IMR-90 (cell line): ENCODE data around the gene C5. TPM values are rescaled to one million over a fixed set of nuclear protein-coding genes. Genes with fewer than 3 reads are reported as not detected.

Experiments
- ATAC-seq: fragments of 200-7000 bp; cut with Tn5 transposase; 2 replicates; pipeline ENCODE4 v1.9.1; 2020; ENCODE audit warnings: low read depth, mild to moderate bottlenecking, moderate library complexity
- BruUV-seq: library from RNA; stranded (reverse); fragments of 400-500 nt; replicated peaks from 2 replicates; lab custom pipeline; 2021; lab: Mats Ljungman, UMichigan
- CTCF ChIA-PET: fragments of 300-600 bp; formaldehyde crosslinking; extraction: SDS; loops from one replicate; lab custom pipeline; 2021; ENCODE audit warnings: antibody characterized with exemption; lab: Yijun Ruan, JAX
- POLR2A ChIA-PET: fragments of 300-600 bp; sonication (Branson Sonifier 250); formaldehyde crosslinking; loops from one replicate; lab custom pipeline; 2022; ENCODE audit warnings: antibody characterized with exemption; ENCODE audit not compliant: unreplicated experiment; lab: Charles Lee
- DNase-seq: peaks from one replicate; pipeline ENCODE4 v3.0.0; 2013
- H2AFZ ChIP-seq: replicated peaks from 2 replicates; pipeline ENCODE3; 2013; ENCODE audit warnings: low read length, mild to moderate bottlenecking; ENCODE audit not compliant: poor library complexity
- H2AK5ac ChIP-seq: 2 replicates; pipeline ENCODE4 v1.6.1; 2013; ENCODE audit warnings: low read depth, low read length, inconsistent platforms
- H2AK9ac ChIP-seq: replicated peaks from 2 replicates; pipeline ENCODE3; 2013; ENCODE audit warnings: mild to moderate bottlenecking, low read depth, low read length, moderate library complexity; ENCODE audit not compliant: poor library complexity
- H2BK120ac ChIP-seq: 2 replicates; pipeline ENCODE4 v1.6.1; 2013; ENCODE audit warnings: low read depth, low read length, inconsistent platforms
- H2BK15ac ChIP-seq: 3 replicates; pipeline ENCODE4 v1.6.1; 2013; ENCODE audit warnings: low read depth, low read length, inconsistent platforms
- H2BK20ac ChIP-seq: 2 replicates; pipeline ENCODE4 v1.6.1; 2013; ENCODE audit warnings: low read depth, mild to moderate bottlenecking, inconsistent platforms, low read length, moderate library complexity
- H2BK5ac ChIP-seq: 2 replicates; pipeline ENCODE4 v1.6.1; 2013; ENCODE audit warnings: mild to moderate bottlenecking, low read depth, low read length, inconsistent platforms; ENCODE audit not compliant: poor library complexity, severe bottlenecking
- H3K14ac ChIP-seq: replicated peaks from 2 replicates; pipeline ENCODE4 v1.6.1; 2013; ENCODE audit warnings: low read depth, low read length, inconsistent platforms
- H3K18ac ChIP-seq: 2 replicates; pipeline ENCODE4 v1.6.1; 2013; ENCODE audit warnings: low read depth, low read length, control low read depth
- H3K23ac ChIP-seq: 2 replicates; pipeline ENCODE4 v1.6.1; 2013; ENCODE audit warnings: low read depth, low read length, inconsistent platforms
- H3K27ac ChIP-seq: 2 replicates; pipeline ENCODE4 v1.5.1; 2013; ENCODE audit warnings: mild to moderate bottlenecking, control low read depth, low read length; ENCODE audit not compliant: insufficient read depth
- H3K27me3 ChIP-seq: 2 replicates; pipeline ENCODE4 v1.6.1; 2013; ENCODE audit warnings: low read length; ENCODE audit not compliant: control insufficient read depth, insufficient read depth
- H3K36me3 ChIP-seq: 2 replicates; pipeline ENCODE4 v1.6.1; 2013; ENCODE audit warnings: low read length, mixed read lengths; ENCODE audit not compliant: control insufficient read depth, insufficient read depth
- H3K4ac ChIP-seq: 2 replicates; pipeline ENCODE4 v1.6.1; 2013; ENCODE audit warnings: low read depth, low read length, inconsistent platforms
- H3K4me1 ChIP-seq: 2 replicates; pipeline ENCODE4 v1.6.1; 2013; ENCODE audit warnings: low read length, mixed read lengths; ENCODE audit not compliant: control insufficient read depth, insufficient read depth
- H3K4me2 ChIP-seq: 2 replicates; pipeline ENCODE4 v1.6.1; 2013; ENCODE audit warnings: low read depth, mild to moderate bottlenecking, control low read depth, low read length, moderate library complexity
- H3K4me3 ChIP-seq: 2 replicates; pipeline ENCODE4 v1.5.1; 2013; ENCODE audit warnings: low read depth, mild to moderate bottlenecking, control low read depth, low read length, moderate library complexity; ENCODE audit not compliant: insufficient read depth
- H3K56ac ChIP-seq: 2 replicates; pipeline ENCODE4 v1.6.1; 2013; ENCODE audit warnings: low read length, inconsistent platforms; ENCODE audit not compliant: insufficient read depth; ENCODE audit errors: extremely low read depth
- H3K79me1 ChIP-seq, 2 experiments: 2 replicates each; pipeline ENCODE4 v1.6.1; 2013; ENCODE audit warnings: low read length in 2 of 2, inconsistent platforms in 1 of 2, low read depth in 1 of 2
- H3K9ac ChIP-seq: 2 replicates; pipeline ENCODE4 v1.6.1; 2013; ENCODE audit warnings: low read depth, low read length, control low read depth
- H3K9me1 ChIP-seq: 2 replicates; pipeline ENCODE4 v1.6.1; 2013; ENCODE audit warnings: low read length, inconsistent platforms; ENCODE audit not compliant: insufficient read depth
- H3K9me3 ChIP-seq: 2 replicates; pipeline ENCODE4 v1.6.1; 2013; ENCODE audit warnings: low read length; ENCODE audit not compliant: control insufficient read depth, insufficient read depth
- H4K20me1 ChIP-seq: 2 replicates; pipeline ENCODE4 v1.6.1; 2013; ENCODE audit warnings: low read length, inconsistent platforms; ENCODE audit not compliant: insufficient read depth
- H4K5ac ChIP-seq: 2 replicates; pipeline ENCODE4 v1.6.1; 2013; ENCODE audit warnings: mild to moderate bottlenecking, low read depth, low read length, control low read depth
- H4K8ac ChIP-seq, 2 experiments: 2 replicates each; pipeline ENCODE4 v1.6.1; 2013; ENCODE audit warnings: low read depth in 2 of 2, low read length in 2 of 2, control low read depth in 1 of 2, inconsistent platforms in 1 of 2
- H4K91ac ChIP-seq: 2 replicates; pipeline ENCODE4 v1.6.1; 2013; ENCODE audit warnings: low read depth, low read length, inconsistent platforms; ENCODE audit not compliant: insufficient read depth
- BHLHE40 ChIP-seq: fragments of 150-350 bp; IDR thresholded peaks from 2 replicates; pipeline ENCODE4 v1.6.1; 2016; ENCODE audit warnings: mild to moderate bottlenecking, low read depth, low read length
- CEBPB ChIP-seq: IDR thresholded peaks from 2 replicates; pipeline ENCODE4 v1.6.1; 2012; ENCODE audit warnings: low read depth, low read length, improper control_type of control experiment
- CHD1 ChIP-seq: IDR thresholded peaks from 2 replicates; pipeline ENCODE4 v1.6.1; 2012; ENCODE audit warnings: low read depth, low read length, improper control_type of control experiment
- ELK1 ChIP-seq: fragments of 150-350 bp; IDR thresholded peaks from 2 replicates; pipeline ENCODE4 v1.6.1; 2016; ENCODE audit warnings: low read depth, mild to moderate bottlenecking, low read length, moderate library complexity, borderline replicate concordance
- FOS ChIP-seq: fragments of 150-350 bp; IDR thresholded peaks from 2 replicates; pipeline ENCODE4 v1.6.1; 2016; ENCODE audit warnings: low read depth, low read length
- MAZ ChIP-seq: IDR thresholded peaks from 2 replicates; pipeline ENCODE4 v1.6.1; 2012; ENCODE audit warnings: low read depth, mild to moderate bottlenecking, low read length, improper control_type of control experiment, moderate library complexity, borderline replicate concordance
- MXI1 ChIP-seq: IDR thresholded peaks from 2 replicates; pipeline ENCODE4 v1.6.1; 2012; ENCODE audit warnings: low read depth, mild to moderate bottlenecking, low read length, moderate library complexity, borderline replicate concordance
- NFE2L2 ChIP-seq: fragments of 150-350 bp; IDR thresholded peaks from 2 replicates; pipeline ENCODE4 v1.6.1; 2016; ENCODE audit warnings: low read depth, mild to moderate bottlenecking, low read length
- POLR2A ChIP-seq: IDR thresholded peaks from 2 replicates; pipeline ENCODE4 v1.6.1; 2012; ENCODE audit warnings: mild to moderate bottlenecking, low read depth, low read length
- RAD21 ChIP-seq: IDR thresholded peaks from 2 replicates; pipeline ENCODE4 v1.6.1; 2012; ENCODE audit warnings: low read length, improper control_type of control experiment
- RCOR1 ChIP-seq: IDR thresholded peaks from 2 replicates; pipeline ENCODE4 v1.6.1; 2012; ENCODE audit warnings: mild to moderate bottlenecking, low read length, improper control_type of control experiment; ENCODE audit not compliant: insufficient replicate concordance
- RFX5 ChIP-seq: IDR thresholded peaks from 2 replicates; pipeline ENCODE4 v1.8.0; 2012; ENCODE audit warnings: low read depth, mild to moderate bottlenecking, low read length, moderate library complexity
- SMC3 ChIP-seq: fragments of 150-350 bp; IDR thresholded peaks from 2 replicates; pipeline ENCODE4 v1.6.1; 2016; ENCODE audit warnings: low read depth, mild to moderate bottlenecking, antibody characterized with exemption, low read length, moderate library complexity
- USF2 ChIP-seq: fragments of 150-350 bp; IDR thresholded peaks from 2 replicates; pipeline ENCODE4 v1.6.1; 2017; ENCODE audit warnings: mild to moderate bottlenecking, antibody characterized with exemption, low read length, low read depth
- WGBS, 2 experiments: methylation state at CpG; one replicate each; pipeline versions ENCODE4 v1.1.5 to v1.1.7; 2013; ENCODE audit warnings: missing lambda C conversion rate in 2 of 2; ENCODE audit not compliant: insufficient read length in 1 of 2; ENCODE audit errors: extremely low coverage in 2 of 2; 5-methylcytosine and 5-hydroxymethylcytosine counted together
- dilution Hi-C: fragments of 300-500 bp; cut with HindIII; formaldehyde crosslinking; loops from one replicate; pipeline ENCODE4 v1.14.3; 2018; ENCODE audit warnings: low sequenced_read_pairs; ENCODE audit not compliant: unreplicated experiment
- in situ Hi-C: fragments of 300-500 bp; cut with MboI; formaldehyde crosslinking; loops from 3 replicates; pipeline ENCODE4 v1.14.3; 2019; ENCODE audit warnings: low sequenced_read_pairs, inconsistent platforms, mixed read lengths
- intact Hi-C: fragments of 100-400 bp; cut with micrococcal nuclease; formaldehyde crosslinking; loops from 2 replicates; pipeline ENCODE4 v1.10.0; 2022
- polyA plus RNA-seq, 3 experiments: library from polyadenylated mRNA; depleted of rRNA; stranded (reverse); fragments of >200 nt; gene quantifications; 2 replicates each; pipeline ENCODE4 v1.2.3, GENCODE V29; 2012; ENCODE audit warnings: low replicate concordance in 1 of 3
- total RNA-seq: library from RNA; depleted of rRNA; stranded (reverse); fragments of >200 nt; gene quantifications from 2 replicates; pipeline ENCODE4 v1.2.3, GENCODE V29; 2012
- TF ChIP-seq, protein P1 (sequence below): conservative IDR thresholded peaks from 2 replicates; pipeline ENCODE4 v1.5.1; 2012; ENCODE audit warnings: mild to moderate bottlenecking, low read depth, low read length, improper control_type of control experiment

The C5 gene
- total and polyA plus RNA-seq, 2 of the 4 experiments (the other 2 are of a cell fraction), result 1.5 to 2.3 TPM

- ATAC-seq, result no peak
- no peak overlapping the region for H3K4me2 ChIP-seq
- no TSS peak for BruUV-seq
- H3K9me3 ChIP-seq, result no peaks in the 10 kb centered on the region
- H4K91ac ChIP-seq, result no peak overlapping the region
- H4K20me1 ChIP-seq, result no peaks in the 10 kb centered on the region
- no peak overlapping the region for H2AFZ ChIP-seq
- no peak overlapping the region for H3K23ac ChIP-seq
- no peaks in the 10 kb centered on the region for H3K27me3 ChIP-seq
- dilution Hi-C loops (no loop called here), intact Hi-C loops (loop anchor here (5.0 kb wide), 1 partner anchor 216 kb away; no protein-coding TSS in a partner anchor), in situ Hi-C loops (loop anchor here (25.0 kb wide), 1 partner anchor 406 kb away; no protein-coding TSS in a partner anchor)
- H4K8ac ChIP-seq, result no peak overlapping the region
- no peak overlapping the region for H2BK20ac ChIP-seq
- no peak overlapping the region for H3K56ac ChIP-seq
- no peak overlapping the region for H2BK5ac ChIP-seq
- no peak overlapping the region for H2AK9ac ChIP-seq
- no peak overlapping the region for H2BK15ac ChIP-seq
- no peak overlapping the region for H4K5ac ChIP-seq
- POLR2A ChIA-PET, result no interaction called here
- H3K18ac ChIP-seq, result no peak overlapping the region
- CTCF ChIA-PET, result interaction anchor here (0.8 to 2.2 kb wide), 9 partner anchors 19 to 420 kb away, joined by 3 to 7 read pairs (median 3); no protein-coding TSS in a partner anchor
- no CpG with 5 or more reads among the region's 3 CpGs for WGBS, 2 experiments
- H3K4ac ChIP-seq, result no peak overlapping the region
- TF ChIP-seq RAD21 (no peak), MXI1 (no peak), RFX5 (no peak), SMC3 (no peak), ELK1 (no peak), MAZ (no peak), NFE2L2 (no peak), POLR2A (no peak), USF2 (no peak), RCOR1 (no peak), FOS (no peak), BHLHE40 (no peak), CEBPB (no peak), CHD1 (no peak)
- TF ChIP-seq, protein P1, sequence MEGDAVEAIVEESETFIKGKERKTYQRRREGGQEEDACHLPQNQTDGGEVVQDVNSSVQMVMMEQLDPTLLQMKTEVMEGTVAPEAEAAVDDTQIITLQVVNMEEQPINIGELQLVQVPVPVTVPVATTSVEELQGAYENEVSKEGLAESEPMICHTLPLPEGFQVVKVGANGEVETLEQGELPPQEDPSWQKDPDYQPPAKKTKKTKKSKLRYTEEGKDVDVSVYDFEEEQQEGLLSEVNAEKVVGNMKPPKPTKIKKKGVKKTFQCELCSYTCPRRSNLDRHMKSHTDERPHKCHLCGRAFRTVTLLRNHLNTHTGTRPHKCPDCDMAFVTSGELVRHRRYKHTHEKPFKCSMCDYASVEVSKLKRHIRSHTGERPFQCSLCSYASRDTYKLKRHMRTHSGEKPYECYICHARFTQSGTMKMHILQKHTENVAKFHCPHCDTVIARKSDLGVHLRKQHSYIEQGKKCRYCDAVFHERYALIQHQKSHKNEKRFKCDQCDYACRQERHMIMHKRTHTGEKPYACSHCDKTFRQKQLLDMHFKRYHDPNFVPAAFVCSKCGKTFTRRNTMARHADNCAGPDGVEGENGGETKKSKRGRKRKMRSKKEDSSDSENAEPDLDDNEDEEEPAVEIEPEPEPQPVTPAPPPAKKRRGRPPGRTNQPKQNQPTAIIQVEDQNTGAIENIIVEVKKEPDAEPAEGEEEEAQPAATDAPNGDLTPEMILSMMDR, result no peak
- no peak overlapping the region for H3K9ac ChIP-seq
- H3K4me3 ChIP-seq, result no peak overlapping the region
- H2AK5ac ChIP-seq, result no peak overlapping the region
- H3K9me1 ChIP-seq, result no peaks in the 10 kb centered on the region
- peaks cover 6% of the 10 kb centered on the region for H3K4me1 ChIP-seq
- no peak overlapping the region for H3K27ac ChIP-seq
- no peak for DNase-seq
- H3K36me3 ChIP-seq, result no peaks in the 10 kb centered on the region
- H3K79me1 ChIP-seq, result no peaks in the 10 kb centered on the region
- H3K14ac ChIP-seq, result no peak overlapping the region; the same call in 1 of the 2 replicates
- H2BK120ac ChIP-seq, result no peak overlapping the region
These were observed 69.1 kb downstream of the C5 start for GRCh38 chr9:120980951-120981350.
